Activated CD4-positive, alpha-beta T cell treated with anti-CD3 and anti-CD28 coated beads for 48 hours (primary cell): Measurements from ENCODE around the gene DYNLT4.
"Not testable (repeated sequence)": the region's sequence is repeated elsewhere in the genome, so short reads cannot be mapped to it uniquely, and the experiment has no call there.

Experiments used
- DNase-seq: peaks from one replicate; pipeline ENCODE4 v3.0.0-alpha.2; 2020

Gene DYNLT4, protein sequence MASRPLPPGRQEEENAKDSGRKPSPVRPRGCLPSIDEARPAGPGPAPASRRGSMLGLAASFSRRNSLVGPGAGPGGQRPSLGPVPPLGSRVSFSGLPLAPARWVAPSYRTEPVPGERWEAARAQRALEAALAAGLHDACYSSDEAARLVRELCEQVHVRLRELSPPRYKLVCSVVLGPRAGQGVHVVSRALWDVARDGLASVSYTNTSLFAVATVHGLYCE

DNA sequence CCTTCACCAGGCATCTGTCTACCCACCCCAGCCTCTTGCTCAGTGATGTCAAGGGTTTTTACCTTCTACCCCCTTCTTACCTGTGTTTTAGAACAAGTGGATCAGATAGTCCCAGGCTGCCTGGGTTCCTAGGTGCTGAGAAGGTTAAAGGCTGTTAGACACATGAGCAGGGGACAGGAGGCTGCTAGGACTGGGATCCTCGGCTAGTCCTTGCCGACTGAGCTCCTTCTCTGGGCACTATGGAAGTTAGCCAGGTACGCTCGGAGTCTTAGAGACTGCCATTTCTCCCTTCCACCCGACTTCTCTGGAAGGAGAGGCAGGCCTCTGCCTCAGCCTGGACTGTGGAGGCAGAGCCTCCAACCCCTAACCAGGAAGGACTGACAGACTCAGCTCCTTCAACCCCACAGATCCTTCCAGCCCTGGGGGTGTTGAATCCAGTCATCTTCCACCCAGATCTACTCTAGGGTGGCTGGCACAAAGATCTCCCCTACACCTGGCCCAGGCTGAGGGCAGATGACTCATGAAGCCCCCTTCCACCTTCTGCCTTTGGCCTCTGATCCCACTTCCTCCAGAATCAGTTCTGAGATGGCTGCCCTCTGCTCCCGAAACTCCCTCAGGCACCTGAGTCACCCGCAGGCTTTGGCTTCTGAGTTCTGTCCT is at the start of gene DYNLT4:
Gene DYNLT4 (minus strand): TSS at position 648 of the 660 bp plus-strand sequence. CDS start 683 bp downstream, outside the sequence.
- DNase-seq: no peak

GRCh38 chr1:44855742-44856141 is 48.6 kb upstream of the DYNLT4 start:
- DNase-seq: no peak

- no peak for DNase-seq
Observed at GRCh38 chr1:44854970-44855369, 47.8 kb upstream of the DYNLT4 start.

- no peak for DNase-seq
Observed at GRCh38 chr1:44853201-44853600, 46.0 kb upstream of the DYNLT4 start.

- no peak for DNase-seq
Observed at GRCh38 chr1:44851308-44851707, 44.2 kb upstream of the DYNLT4 start.

DNA sequence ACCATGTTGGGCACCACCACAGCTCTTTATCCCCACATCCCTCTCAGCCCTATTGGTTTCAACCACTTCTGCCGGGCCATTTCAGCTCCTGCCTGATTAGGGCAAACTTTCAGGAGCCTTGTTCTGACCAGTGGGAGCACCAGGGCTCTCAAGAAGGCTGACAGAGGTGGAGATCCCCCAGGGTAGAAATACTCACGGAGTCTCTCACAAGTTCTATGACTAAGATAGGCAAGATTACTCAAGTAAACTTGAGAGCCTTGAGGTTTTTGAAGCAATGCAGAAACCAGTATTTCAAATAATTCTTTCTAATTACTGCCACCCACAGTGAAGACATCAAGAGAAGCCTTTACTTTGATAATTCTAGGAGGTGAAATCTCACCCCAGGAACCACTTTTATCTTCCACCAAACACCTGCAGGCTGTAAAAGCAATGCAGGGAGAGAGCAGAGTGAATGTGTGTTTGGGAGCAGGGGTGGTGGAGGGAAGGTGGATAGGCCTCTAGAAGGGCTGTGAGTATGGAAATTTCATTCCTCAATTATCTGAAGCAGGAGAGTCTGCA is 42.5 kb upstream of the DYNLT4 start:
- no peak for DNase-seq

GRCh38 chr1:44848456-44849181 is 41.5 kb upstream of the DYNLT4 start:
- no peak for DNase-seq

- DNase-seq: no peak
Observed at GRCh38 chr1:44847845-44848244, 40.7 kb upstream of the DYNLT4 start.

DNA sequence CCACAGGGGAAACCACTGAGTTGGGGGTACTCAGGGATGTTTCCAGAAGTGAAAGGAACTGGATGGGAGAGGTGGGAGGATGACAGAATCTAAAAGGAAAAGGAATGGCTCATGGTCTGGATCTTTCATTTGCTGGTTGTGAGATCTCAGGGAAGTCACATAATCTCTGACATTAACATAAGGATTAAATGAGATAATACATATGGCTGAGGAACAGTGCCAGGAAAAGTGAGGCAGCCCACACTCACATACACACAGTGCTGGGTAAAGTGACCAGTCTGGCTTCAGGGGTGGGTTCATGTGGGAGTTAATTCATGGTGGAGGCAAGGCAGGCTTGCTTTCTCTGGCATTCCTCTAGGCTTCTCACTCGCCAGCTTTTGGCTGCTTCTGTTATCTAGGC is 39.8 kb upstream of the DYNLT4 start:
- DNase-seq: no peak

DNA sequence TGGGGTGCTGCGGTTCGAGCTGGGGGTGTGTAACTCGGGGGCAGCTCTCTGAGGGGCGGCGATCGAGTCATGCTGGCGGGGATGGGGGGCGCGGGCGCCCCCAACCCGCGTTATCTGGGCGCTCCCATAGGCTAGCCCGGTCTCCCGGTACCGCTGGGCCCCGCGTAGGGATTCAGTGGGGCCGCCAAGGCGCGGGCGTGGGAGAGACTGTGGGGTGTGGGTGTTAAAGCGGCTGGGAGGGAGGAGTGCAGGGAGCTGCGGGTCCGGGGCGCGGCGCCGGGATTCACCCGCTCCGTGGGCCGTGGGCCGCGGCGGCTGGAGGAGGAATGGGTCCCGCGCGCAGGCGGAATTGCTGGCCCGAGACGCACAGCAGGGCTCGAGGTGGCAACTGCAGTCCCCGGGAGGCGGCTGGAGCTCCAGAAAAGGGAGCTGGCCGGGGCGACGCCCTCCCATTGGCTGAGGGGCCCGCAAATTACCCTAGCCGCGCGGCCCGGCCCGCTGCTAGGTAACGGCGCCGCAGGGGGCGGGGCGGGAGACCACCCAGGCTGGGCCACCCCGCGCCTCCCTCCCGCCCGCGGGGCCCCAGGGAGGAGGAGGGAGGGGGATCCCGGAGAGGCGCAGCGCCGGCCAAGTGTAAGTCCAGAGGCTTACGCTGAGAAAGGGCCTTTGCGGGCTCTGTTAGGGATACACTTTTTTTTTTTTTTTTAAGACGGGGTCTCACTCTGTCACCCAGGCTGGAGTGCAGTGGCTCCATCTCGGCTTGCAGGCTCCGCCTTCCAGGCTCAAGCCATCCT is 35.9 kb upstream of the DYNLT4 start, which contains the start of gene PTCH2:
Gene PTCH2 (minus strand): TSS at position 392 of the 794 bp plus-strand sequence. CDS start 321 bp downstream, at position 71.
- DNase-seq: no peak

- DNase-seq: no peak
Observed at GRCh38 chr1:44842486-44842861, 35.3 kb upstream of the DYNLT4 start.

GRCh38 chr1:44839576-44839975 is 32.4 kb upstream of the DYNLT4 start:
- DNase-seq: no peak

DNA sequence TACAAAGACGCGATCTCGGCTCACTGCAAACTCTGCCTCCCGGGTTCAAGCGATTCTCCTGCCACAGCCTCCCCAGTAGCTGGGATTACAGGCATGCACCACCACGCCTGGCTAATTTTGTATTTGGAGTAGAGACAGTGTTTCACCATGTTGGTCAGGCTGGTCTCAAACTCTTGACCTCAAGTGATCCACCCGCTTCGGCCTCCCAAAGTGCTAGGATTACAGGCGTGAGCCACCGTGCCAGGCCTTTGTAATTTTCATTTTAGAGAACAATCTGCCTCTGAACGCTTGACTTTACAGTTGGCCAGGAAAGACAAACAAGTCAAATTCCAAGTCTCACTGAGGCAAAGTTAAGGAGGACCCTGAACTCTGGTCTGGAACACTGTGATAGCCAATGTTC is 31.1 kb upstream of the DYNLT4 start:
- not testable (repeated sequence) for DNase-seq

DNA sequence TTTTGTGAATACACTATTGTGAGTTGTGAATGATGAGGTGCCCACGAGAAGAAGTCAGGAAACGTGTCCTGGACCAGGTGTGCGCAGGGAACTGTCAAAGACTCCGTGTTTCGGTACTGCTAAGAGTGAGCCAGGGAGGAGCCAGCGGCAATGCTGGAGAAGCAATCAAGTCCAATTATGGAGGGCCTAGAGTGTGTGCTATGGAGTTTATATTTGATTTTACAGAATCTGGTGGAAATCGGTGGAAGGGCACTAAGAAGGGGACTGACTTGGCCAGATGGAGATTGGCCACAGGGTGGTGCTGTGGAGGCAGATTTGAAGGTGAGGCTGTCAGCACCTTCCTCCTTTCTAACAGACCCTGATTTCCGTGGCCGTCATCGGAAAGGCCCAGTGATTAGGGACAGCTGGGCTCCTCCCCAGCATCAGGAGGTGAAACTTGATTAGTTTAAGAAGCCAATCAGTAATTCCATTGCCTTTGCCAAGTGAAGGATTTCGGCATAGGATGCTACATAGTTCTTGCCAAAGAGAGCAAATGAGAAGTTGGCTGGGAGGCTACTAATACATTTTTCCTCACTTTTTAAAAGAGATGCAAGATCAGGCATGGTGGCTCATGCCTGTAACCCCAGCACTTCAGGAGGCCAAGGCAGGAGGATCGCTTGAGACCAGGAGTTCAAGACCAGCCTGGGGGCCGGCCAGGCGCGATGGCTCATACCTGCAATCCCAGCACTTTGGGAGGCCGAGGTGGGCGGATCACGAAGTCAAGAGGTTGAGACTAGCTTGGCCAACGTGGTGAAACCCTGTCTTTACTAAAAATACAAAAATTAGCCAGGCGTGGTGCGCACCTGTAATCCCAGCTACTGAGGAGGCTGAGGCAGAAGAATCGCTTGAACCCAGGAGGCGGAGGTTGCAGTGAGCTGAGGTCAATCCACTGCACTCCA is 28.9 kb upstream of the DYNLT4 start:
- peak; percentile 95 for DNase-seq

DNA sequence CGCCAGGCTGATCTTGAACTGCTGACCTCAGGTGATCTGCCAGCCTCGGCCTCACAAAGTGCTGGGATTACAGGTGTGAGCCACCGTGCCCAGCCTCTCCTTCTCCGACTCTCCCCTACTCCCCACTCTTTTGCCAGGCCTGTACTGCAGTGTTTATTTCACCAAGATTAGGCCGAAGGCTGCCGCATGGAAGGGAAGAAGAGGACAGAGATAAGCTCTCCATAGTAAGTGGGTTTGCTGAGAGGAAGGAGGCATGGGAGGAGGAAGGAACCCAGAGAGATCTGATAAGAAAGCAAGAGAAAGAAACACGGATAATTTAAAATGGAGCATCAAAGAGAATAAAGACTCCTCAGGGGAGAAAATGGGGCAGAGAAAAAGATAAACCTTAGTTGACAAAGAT is 27.2 kb upstream of the DYNLT4 start:
- no peak for DNase-seq

GRCh38 chr1:44832056-44832705 is 25.0 kb upstream of the DYNLT4 start:
- no peak for DNase-seq

- DNase-seq: no peak
Observed at GRCh38 chr1:44831516-44831915, 24.4 kb upstream of the DYNLT4 start.

GRCh38 chr1:44830900-44831304 is 23.8 kb upstream of the DYNLT4 start:
- no peak for DNase-seq

GRCh38 chr1:44829506-44830384 is 22.6 kb upstream of the DYNLT4 start:
- DNase-seq: no peak

GRCh38 chr1:44828841-44829440 is 21.8 kb upstream of the DYNLT4 start:
- no peak for DNase-seq
